ENCODE results near the gene GCGR.
"Not testable (repeated sequence)": the region's sequence is repeated elsewhere in the genome, so short reads cannot be mapped to it uniquely, and the experiment has no call there.

DNA sequence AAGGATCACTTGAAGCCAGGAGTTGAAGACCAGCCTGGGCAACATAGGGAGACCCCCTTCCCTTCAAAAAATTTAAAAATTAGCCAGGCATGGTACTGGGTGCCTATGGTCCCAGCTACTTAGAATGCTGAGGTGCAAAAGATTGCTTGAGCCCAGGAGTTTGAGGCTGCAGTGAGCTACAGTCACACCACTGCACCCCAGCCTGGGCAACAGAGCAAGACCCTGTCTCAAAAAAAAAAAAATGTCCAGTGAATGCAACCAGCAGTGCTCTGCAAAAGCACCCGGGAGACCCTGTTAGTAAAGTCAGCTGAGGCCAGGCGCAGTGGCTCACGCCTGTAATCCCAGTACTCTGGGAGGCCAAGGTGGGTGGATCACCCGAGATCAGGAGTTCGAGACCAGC is 36.1 kb downstream of the GCGR start:
- TF ChIP-seq EP300 (conservative IDR thresholded peaks at IDR 0.05; ENCODE audit: poor library complexity, severe bottlenecking); EZH2 (IDR thresholded peaks at IDR 0.05; ENCODE audit: borderline replicate concordance, insufficient read depth, low read length, poor library complexity, severe bottlenecking); POLR2AphosphoS5 (IDR thresholded peaks at IDR 0.05); SMC3 (conservative IDR thresholded peaks at IDR 0.05; ENCODE audit: poor library complexity): not testable (repeated sequence)
- TF ChIP-seq, protein P1, sequence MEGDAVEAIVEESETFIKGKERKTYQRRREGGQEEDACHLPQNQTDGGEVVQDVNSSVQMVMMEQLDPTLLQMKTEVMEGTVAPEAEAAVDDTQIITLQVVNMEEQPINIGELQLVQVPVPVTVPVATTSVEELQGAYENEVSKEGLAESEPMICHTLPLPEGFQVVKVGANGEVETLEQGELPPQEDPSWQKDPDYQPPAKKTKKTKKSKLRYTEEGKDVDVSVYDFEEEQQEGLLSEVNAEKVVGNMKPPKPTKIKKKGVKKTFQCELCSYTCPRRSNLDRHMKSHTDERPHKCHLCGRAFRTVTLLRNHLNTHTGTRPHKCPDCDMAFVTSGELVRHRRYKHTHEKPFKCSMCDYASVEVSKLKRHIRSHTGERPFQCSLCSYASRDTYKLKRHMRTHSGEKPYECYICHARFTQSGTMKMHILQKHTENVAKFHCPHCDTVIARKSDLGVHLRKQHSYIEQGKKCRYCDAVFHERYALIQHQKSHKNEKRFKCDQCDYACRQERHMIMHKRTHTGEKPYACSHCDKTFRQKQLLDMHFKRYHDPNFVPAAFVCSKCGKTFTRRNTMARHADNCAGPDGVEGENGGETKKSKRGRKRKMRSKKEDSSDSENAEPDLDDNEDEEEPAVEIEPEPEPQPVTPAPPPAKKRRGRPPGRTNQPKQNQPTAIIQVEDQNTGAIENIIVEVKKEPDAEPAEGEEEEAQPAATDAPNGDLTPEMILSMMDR (IDR thresholded peaks at IDR 0.05; ENCODE audit: poor library complexity, severe bottlenecking): not testable (repeated sequence)
